Measurements from ENCODE around the gene TMEM225. TPM values are rescaled to one million over a fixed set of nuclear protein-coding genes. Genes with fewer than 3 reads are reported as not detected.

TMEM225 gene
- total RNA-seq (2014; rRNA removed; shearing (Covaris generic)) (not detected in 2 replicates), total RNA-seq (2022) (not detected in 2 replicates), Bru-seq, nascent RNA (not detected), BruChase-seq, experiment 1, labeled RNA remaining after a 6-hour chase (not detected), BruChase-seq, experiment 2, labeled RNA remaining after a 2-hour chase (not detected)
- long read RNA-seq = 0 reads

GRCh38 chr11:123885570-123885969, at the start of gene TMEM225:
Gene TMEM225, minus strand, starts transcription at chr11:123885670. Its CDS starts 245 bp downstream, at chr11:123885425.
- DNase-seq (ENCODE audit: low spot score) = no peak
- Histone ChIP-seq H2AFZ (ENCODE audit: low read length) (no peak within 1 kb of the TSS), H3K4me3 (ENCODE audit: low read depth, low read length, poor library complexity, severe bottlenecking) (no peak within 1 kb of the TSS), H3K4me2 (ENCODE audit: low read length) (no peak within 1 kb of the TSS), H3K27ac (ENCODE audit: low read depth, low read length, poor library complexity, severe bottlenecking) (no peak within 1 kb of the TSS), H3K9me2 (ENCODE audit: insufficient read depth, low read length) (no peaks in the 10 kb centered on the region), H4K20me1 (ENCODE audit: insufficient read depth, low read length) (no peaks in the 10 kb centered on the region), H3K9me3 (ENCODE audit: low read length) (no peaks in the 10 kb centered on the region), H3K4me1 (ENCODE audit: insufficient read depth, low read length, poor library complexity, severe bottlenecking) (no peaks in the 10 kb centered on the region), H3K36me3 (ENCODE audit: insufficient read depth, low read length) (no peaks in the 10 kb centered on the region), H3K79me2 (ENCODE audit: insufficient read depth, low read depth, low read length) (no peaks in the 10 kb centered on the region)
- CTCF ChIA-PET (ENCODE audit: unreplicated experiment) = no interaction called here
- BruUV-seq (replicated peaks) = no TSS peak
- TF ChIP-seq CTCF (conservative IDR thresholded peaks at IDR 0.05; ENCODE audit: low read length) (no peak), EZH2phosphoT487 (IDR thresholded peaks at IDR 0.05; ENCODE audit: borderline replicate concordance, low read depth, low read length) (no peak)
- POLR2A ChIA-PET = no interaction called here
- intact Hi-C loops (cut with micrococcal nuclease; ENCODE audit: unreplicated experiment) = no loop called here

- POLR2A ChIA-PET = no interaction called here
- H3K9me3 ChIP-seq (ENCODE audit: low read length) = no peaks in the 10 kb centered on the region
- BruUV-seq (replicated peaks) = no TSS peak
Measured at GRCh38 chr11:123924027-123924426, 38.6 kb upstream of the TMEM225 start.

More at GRCh38 chr11:123924027-123924426, 38.6 kb upstream of the TMEM225 start:
- intact Hi-C loops (cut with micrococcal nuclease; ENCODE audit: unreplicated experiment) = no loop called here
- Histone ChIP-seq H3K36me3 (ENCODE audit: insufficient read depth, low read length) (no peaks in the 10 kb centered on the region), H3K4me2 (ENCODE audit: low read length) (no peak overlapping the region), H3K79me2 (ENCODE audit: insufficient read depth, low read depth, low read length) (no peaks in the 10 kb centered on the region), H3K4me3 (ENCODE audit: low read depth, low read length, poor library complexity, severe bottlenecking) (no peak overlapping the region), H2AFZ (ENCODE audit: low read length) (no peak overlapping the region), H4K20me1 (ENCODE audit: insufficient read depth, low read length) (no peaks in the 10 kb centered on the region), H3K27ac (ENCODE audit: low read depth, low read length, poor library complexity, severe bottlenecking) (no peak overlapping the region), H3K4me1 (ENCODE audit: insufficient read depth, low read length, poor library complexity, severe bottlenecking) (no peaks in the 10 kb centered on the region), H3K9me2 (ENCODE audit: insufficient read depth, low read length) (no peaks in the 10 kb centered on the region)
- TF ChIP-seq CTCF (conservative IDR thresholded peaks at IDR 0.05; ENCODE audit: low read length) = no peak
- TF ChIP-seq EZH2phosphoT487 (IDR thresholded peaks at IDR 0.05; ENCODE audit: borderline replicate concordance, low read depth, low read length) = no peak
- CTCF ChIA-PET (ENCODE audit: unreplicated experiment) = no interaction called here
- DNase-seq (ENCODE audit: low spot score) = no peak
